ENCODE measurements around the gene HOXA4.
A peak's percentile ranks its signal among the peaks of the same experiment; 100 is the strongest.

Gene HOXA4

GRCh38 chr7:27105301-27106031 is 25.1 kb downstream of the HOXA4 start:
- DNase-seq (ENCODE audit: low read depth in 2 of 2) = no peak

GRCh38 chr7:27104341-27105058 is 26.1 kb downstream of the HOXA4 start:
- DNase-seq (ENCODE audit: low read depth in 2 of 2) = no peak

GRCh38 chr7:27103489-27104226 is 26.9 kb downstream of the HOXA4 start:
- DNase-seq (ENCODE audit: low read depth in 2 of 2) = no peak

GRCh38 chr7:27102581-27103442 is 27.7 kb downstream of the HOXA4 start, which contains the start of gene HOXA2:
HOXA2 (minus strand) TSS chr7:27102683; CDS start chr7:27102500, 183 bp downstream.
- no peak for DNase-seq (ENCODE audit: low read depth in 2 of 2)

- DNase-seq (ENCODE audit: low read depth in 2 of 2) = no peak
Measured at GRCh38 chr7:27101957-27102580, 28.5 kb downstream of the HOXA4 start.

- DNase-seq (ENCODE audit: low read depth in 2 of 2) = no peak
Measured at GRCh38 chr7:27101171-27101956, 29.2 kb downstream of the HOXA4 start.

GRCh38 chr7:27100694-27101170 is 29.8 kb downstream of the HOXA4 start:
- no peak for DNase-seq (ENCODE audit: low read depth in 2 of 2)

- no peak for DNase-seq (ENCODE audit: low read depth in 2 of 2)
Measured at GRCh38 chr7:27099453-27100370, 30.8 kb downstream of the HOXA4 start.

- DNase-seq (ENCODE audit: low read depth in 2 of 2) = no peak
Measured at GRCh38 chr7:27098578-27099451, 31.7 kb downstream of the HOXA4 start.

GRCh38 chr7:27097686-27098577 is 32.6 kb downstream of the HOXA4 start:
- DNase-seq (ENCODE audit: low read depth in 2 of 2) = no peak

- no peak for DNase-seq (ENCODE audit: low read depth in 2 of 2)
Measured at GRCh38 chr7:27096768-27097514, 33.6 kb downstream of the HOXA4 start.

GRCh38 chr7:27095897-27096767 is 34.4 kb downstream of the HOXA4 start, which contains the start of gene HOXA1:
HOXA1 (minus strand) TSS chr7:27096000; CDS start chr7:27095912, 88 bp downstream.
- peak; percentile 45 to 57 for DNase-seq (ENCODE audit: low read depth in 2 of 2)

GRCh38 chr7:27095050-27095896 is 35.3 kb downstream of the HOXA4 start:
- DNase-seq (ENCODE audit: low read depth in 2 of 2) = no peak

All from stimulated activated CD4-positive, alpha-beta T cell treated with anti-CD3 and anti-CD28 coated beads, Interleukin-12 subunit alpha, Interleukin-12 subunit beta, amount 100 ng/mL, for 24 hours (primary cell).